ENCODE measurements around the gene ETF1.

Gene ETF1

GRCh38 chr5:138538943-138539627 lies 4.0 kb downstream of the ETF1 start:
- TF ChIP-seq NFIC (IDR thresholded peaks at IDR 0.05), result no peak
- no peak for TF ChIP-seq CREB1 (IDR thresholded peaks at IDR 0.05; ENCODE audit: low read depth)
- no peak for TF ChIP-seq CEBPB (IDR thresholded peaks at IDR 0.05)
- TF ChIP-seq USF1 (IDR thresholded peaks at IDR 0.05), result no peak
- no peak for TF ChIP-seq TCF12 (IDR thresholded peaks at IDR 0.05; ENCODE audit: low read depth)
- no peak for TF ChIP-seq FOXM1 (IDR thresholded peaks at IDR 0.05; ENCODE audit: borderline replicate concordance, low read depth)
- TF ChIP-seq ZBTB7A (IDR thresholded peaks at IDR 0.05; ENCODE audit: low read depth), result no peak

- TF ChIP-seq RAD21 (IDR thresholded peaks at IDR 0.05; ENCODE audit: low read depth), result no peak
Observed at GRCh38 chr5:138536665-138537315, 6.2 kb downstream of the ETF1 start.

- TF ChIP-seq NFIC (IDR thresholded peaks at IDR 0.05), result no peak
- TF ChIP-seq ZBTB7A (IDR thresholded peaks at IDR 0.05; ENCODE audit: low read depth), result no peak
- no peak for TF ChIP-seq TCF12 (IDR thresholded peaks at IDR 0.05; ENCODE audit: low read depth)
- TF ChIP-seq REST (IDR thresholded peaks at IDR 0.05; ENCODE audit: low read depth), result no peak
- no peak for TF ChIP-seq FOXM1 (IDR thresholded peaks at IDR 0.05; ENCODE audit: borderline replicate concordance, low read depth)
Observed at GRCh38 chr5:138536215-138536614, 6.8 kb downstream of the ETF1 start.

GRCh38 chr5:138533973-138534941 lies 8.8 kb downstream of the ETF1 start:
- TF ChIP-seq RAD21 (IDR thresholded peaks at IDR 0.05; ENCODE audit: low read depth), result no peak
- TF ChIP-seq TAF1 (IDR thresholded peaks at IDR 0.05; ENCODE audit: low read depth), result no peak
- no peak for TF ChIP-seq REST (IDR thresholded peaks at IDR 0.05; ENCODE audit: low read depth)
- no peak for TF ChIP-seq TCF12 (IDR thresholded peaks at IDR 0.05; ENCODE audit: low read depth)
- no peak for TF ChIP-seq NFIC (IDR thresholded peaks at IDR 0.05)
- TF ChIP-seq CREB1 (IDR thresholded peaks at IDR 0.05; ENCODE audit: low read depth), result no peak
- no peak for TF ChIP-seq CEBPB (IDR thresholded peaks at IDR 0.05)
- no peak for TF ChIP-seq EGR1 (IDR thresholded peaks at IDR 0.05)
- no peak for TF ChIP-seq EP300 (IDR thresholded peaks at IDR 0.05; ENCODE audit: borderline replicate concordance)
- no peak for TF ChIP-seq TEAD4 (IDR thresholded peaks at IDR 0.05)
- no peak for TF ChIP-seq ZBTB7A (IDR thresholded peaks at IDR 0.05; ENCODE audit: low read depth)
- no peak for TF ChIP-seq FOXM1 (IDR thresholded peaks at IDR 0.05; ENCODE audit: borderline replicate concordance, low read depth)
- no peak for TF ChIP-seq MAX (IDR thresholded peaks at IDR 0.05)
- no peak for TF ChIP-seq USF1 (IDR thresholded peaks at IDR 0.05)

- TF ChIP-seq REST (IDR thresholded peaks at IDR 0.05; ENCODE audit: low read depth) (no peak), MAX (IDR thresholded peaks at IDR 0.05) (no peak), TCF12 (IDR thresholded peaks at IDR 0.05; ENCODE audit: low read depth) (no peak)
Observed at GRCh38 chr5:138529812-138530211, 13.2 kb downstream of the ETF1 start.
